Caco-2 (cell line): Measurements from ENCODE around the gene TMPRSS11B. TPM values are rescaled to one million over a fixed set of nuclear protein-coding genes. Genes with fewer than 3 reads are reported as not detected.

Source experiments
- Bru-seq: library from RNA; stranded (reverse); fragments of 400-500 nt; gene quantifications from one replicate; lab custom pipeline; 2021; lab: Mats Ljungman, UMichigan
- BruChase-seq, 2 experiments: library from RNA; stranded (reverse); fragments of 400-500 nt; gene quantifications; one replicate each; lab custom pipeline; 2021; lab: Mats Ljungman, UMichigan
- BruUV-seq: library from RNA; stranded (reverse); fragments of 400-500 nt; replicated peaks from 2 replicates; lab custom pipeline; 2021; lab: Mats Ljungman, UMichigan
- CTCF ChIA-PET: fragments of 300-600 bp; sonication (Branson Sonifier 250); formaldehyde crosslinking; loops from one replicate; lab custom pipeline; 2022; ENCODE audit warnings: antibody characterized with exemption; lab: Charles Lee
- POLR2A ChIA-PET: fragments of 300-600 bp; sonication (Branson Sonifier 250); formaldehyde crosslinking; loops from one replicate; lab custom pipeline; 2022; ENCODE audit warnings: antibody characterized with exemption; lab: Charles Lee
- DNase-seq, 2 experiments: peaks; one replicate each; pipeline versions ENCODE4 v3.0.0 to v3.0.0-alpha.2; 2020 to 2022
- H3K27me3 ChIP-seq: replicated peaks from 2 replicates; pipeline ENCODE4 v1.6.0; 2011; ENCODE audit warnings: low read length; ENCODE audit not compliant: control insufficient read depth, insufficient read depth
- H3K36me3 ChIP-seq: 2 replicates; pipeline ENCODE4 v1.5.1; 2011; ENCODE audit warnings: low read length; ENCODE audit not compliant: control insufficient read depth, insufficient read depth
- H3K4me1 ChIP-seq: fragments of 250-450 bp; sonication (Bioruptor Pico); 2 replicates; pipeline ENCODE4 v1.5.1; 2020; ENCODE audit warnings: mild to moderate bottlenecking
- H3K4me3 ChIP-seq: 2 replicates; pipeline ENCODE4 v1.5.1; 2011; ENCODE audit warnings: low read depth, mild to moderate bottlenecking, control low read depth, low read length
- H3K9me3 ChIP-seq: fragments of 250-450 bp; sonication (Bioruptor Pico); 2 replicates; pipeline ENCODE4 v1.5.1; 2020; ENCODE audit warnings: mild to moderate bottlenecking, moderate library complexity
- H3K27ac Mint-ChIP-seq: one replicate; pipeline ENCODE4 v1.8.0; 2022; ENCODE audit warnings: mixed read lengths; ENCODE audit not compliant: unreplicated experiment
- H3K27me3 Mint-ChIP-seq: one replicate; pipeline ENCODE4 v1.8.0; 2022; ENCODE audit warnings: mixed read lengths; ENCODE audit not compliant: insufficient read depth, unreplicated experiment
- H3K36me3 Mint-ChIP-seq: one replicate; pipeline ENCODE4 v1.8.0; 2022; ENCODE audit warnings: mild to moderate bottlenecking, mixed read lengths; ENCODE audit not compliant: insufficient read depth, unreplicated experiment
- H3K4me1 Mint-ChIP-seq: one replicate; pipeline ENCODE4 v1.8.0; 2022; ENCODE audit warnings: low read depth, mixed read lengths; ENCODE audit not compliant: unreplicated experiment
- H3K4me3 Mint-ChIP-seq: one replicate; pipeline ENCODE4 v1.8.0; 2022; ENCODE audit warnings: mild to moderate bottlenecking, moderate library complexity, mixed read lengths; ENCODE audit not compliant: unreplicated experiment
- H3K9me3 Mint-ChIP-seq: one replicate; pipeline ENCODE4 v1.8.0; 2022; ENCODE audit warnings: mixed read lengths; ENCODE audit not compliant: unreplicated experiment
- intact Hi-C: fragments of 100-400 bp; cut with micrococcal nuclease; formaldehyde crosslinking; loops from one replicate; pipeline ENCODE4 v1.10.0; 2022; ENCODE audit not compliant: unreplicated experiment
- long read RNA-seq: library from polyadenylated mRNA; stranded (forward); transcript quantifications from one replicate; pipeline ENCODE4 v2.0.0, GENCODE V29; 2022
- total RNA-seq: library from RNA; stranded (reverse); gene quantifications from 2 replicates; pipeline ENCODE4 v1.2.3, GENCODE V29; 2022
- TF ChIP-seq, protein P1 (sequence below), 2 experiments: fragments of 200-600 bp in 1 of 2; IDR thresholded peaks; 1 replicate in 1 of 2; 2 replicates in 1 of 2; pipeline versions ENCODE4 v1.5.1 to v1.8.0; 2011 to 2022; ENCODE audit warnings: antibody characterized with exemption in 1 of 2, control low read depth in 1 of 2, inconsistent platforms in 1 of 2, low read depth in 1 of 2, low read length in 1 of 2, mild to moderate bottlenecking in 1 of 2, moderate library complexity in 1 of 2; ENCODE audit not compliant: insufficient read depth in 1 of 2, severe bottlenecking in 1 of 2, unreplicated experiment in 1 of 2

The TMPRSS11B gene
- not detected in 2 replicates for total RNA-seq
- Bru-seq, nascent RNA = percentile 10 among the genes with signal in this experiment
- BruChase-seq, experiment 1, labeled RNA remaining after a 2-hour chase = percentile 21 among the genes with signal in this experiment
- percentile 23 among the genes with signal in this experiment for BruChase-seq, experiment 2, labeled RNA remaining after a 6-hour chase
- long read RNA-seq = 0 reads

GRCh38 chr4:68245594-68245993, at the start of gene TMPRSS11B:
Gene TMPRSS11B, minus strand, starts transcription at chr4:68245694. Its CDS starts 136 bp downstream, at chr4:68245558.
- no peaks in the 10 kb centered on the region for H3K9me3 ChIP-seq
- no peaks in the 10 kb centered on the region for H3K36me3 Mint-ChIP-seq
- no peak for DNase-seq
- no peak within 1 kb of the TSS for H3K4me3 ChIP-seq
- no peak within 1 kb of the TSS for H3K27ac Mint-ChIP-seq
- no peaks in the 10 kb centered on the region for H3K27me3 ChIP-seq
- ChIA-PET POLR2A (no interaction called here), CTCF (no interaction called here)
- no peak within 1 kb of the TSS for H3K4me3 Mint-ChIP-seq
- intact Hi-C loops = no loop called here
- no peaks in the 10 kb centered on the region for H3K36me3 ChIP-seq
- no peaks in the 10 kb centered on the region for H3K4me1 ChIP-seq
- BruUV-seq = no TSS peak
- TF ChIP-seq, protein P1, sequence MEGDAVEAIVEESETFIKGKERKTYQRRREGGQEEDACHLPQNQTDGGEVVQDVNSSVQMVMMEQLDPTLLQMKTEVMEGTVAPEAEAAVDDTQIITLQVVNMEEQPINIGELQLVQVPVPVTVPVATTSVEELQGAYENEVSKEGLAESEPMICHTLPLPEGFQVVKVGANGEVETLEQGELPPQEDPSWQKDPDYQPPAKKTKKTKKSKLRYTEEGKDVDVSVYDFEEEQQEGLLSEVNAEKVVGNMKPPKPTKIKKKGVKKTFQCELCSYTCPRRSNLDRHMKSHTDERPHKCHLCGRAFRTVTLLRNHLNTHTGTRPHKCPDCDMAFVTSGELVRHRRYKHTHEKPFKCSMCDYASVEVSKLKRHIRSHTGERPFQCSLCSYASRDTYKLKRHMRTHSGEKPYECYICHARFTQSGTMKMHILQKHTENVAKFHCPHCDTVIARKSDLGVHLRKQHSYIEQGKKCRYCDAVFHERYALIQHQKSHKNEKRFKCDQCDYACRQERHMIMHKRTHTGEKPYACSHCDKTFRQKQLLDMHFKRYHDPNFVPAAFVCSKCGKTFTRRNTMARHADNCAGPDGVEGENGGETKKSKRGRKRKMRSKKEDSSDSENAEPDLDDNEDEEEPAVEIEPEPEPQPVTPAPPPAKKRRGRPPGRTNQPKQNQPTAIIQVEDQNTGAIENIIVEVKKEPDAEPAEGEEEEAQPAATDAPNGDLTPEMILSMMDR (IDR thresholded peaks at IDR 0.05; ENCODE audit: insufficient read depth in 1 of 2, low read depth in 1 of 2, low read length in 1 of 2, severe bottlenecking in 1 of 2, unreplicated experiment in 1 of 2) = no peak
- H3K27me3 Mint-ChIP-seq = peaks cover 3% of the 10 kb centered on the region
- no peaks in the 10 kb centered on the region for H3K9me3 Mint-ChIP-seq
- no peaks in the 10 kb centered on the region for H3K4me1 Mint-ChIP-seq

GRCh38 chr4:68291256-68291655, 45.8 kb upstream of the TMPRSS11B start:
- no peaks in the 10 kb centered on the region for H3K27me3 ChIP-seq
- TF ChIP-seq, protein P1 (IDR thresholded peaks at IDR 0.05; ENCODE audit: insufficient read depth in 1 of 2, low read depth in 1 of 2, low read length in 1 of 2, severe bottlenecking in 1 of 2, unreplicated experiment in 1 of 2) = no peak
- no peaks in the 10 kb centered on the region for H3K9me3 ChIP-seq
- Mint-ChIP-seq H3K36me3 (no peaks in the 10 kb centered on the region), H3K27me3 (no peaks in the 10 kb centered on the region), H3K27ac (no peak overlapping the region), H3K4me1 (no peaks in the 10 kb centered on the region), H3K4me3 (no peak overlapping the region), H3K9me3 (peaks cover 13% of the 10 kb centered on the region)
- no peaks in the 10 kb centered on the region for H3K4me1 ChIP-seq
- H3K36me3 ChIP-seq = no peaks in the 10 kb centered on the region
- H3K4me3 ChIP-seq = no peak overlapping the region
- no TSS peak for BruUV-seq
- intact Hi-C loops = no loop called here
- CTCF ChIA-PET = no interaction called here
- DNase-seq = no peak
- POLR2A ChIA-PET = no interaction called here

DNA sequence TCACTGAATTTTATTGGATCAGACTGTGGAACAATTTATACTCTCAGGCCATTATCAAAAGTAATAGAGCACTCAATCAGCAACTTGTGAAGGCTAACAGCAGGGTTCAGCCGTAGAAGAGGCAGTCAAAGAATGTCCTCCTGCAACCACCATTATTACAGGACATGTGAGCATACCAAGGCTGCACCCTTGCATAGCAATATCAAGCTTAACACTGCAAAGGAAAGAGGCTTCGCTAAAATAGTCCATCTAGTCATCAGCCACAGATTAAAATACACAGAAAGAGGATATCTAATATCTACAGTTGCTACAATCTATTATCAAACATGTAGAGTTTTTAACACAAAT, 42.9 kb upstream of the TMPRSS11B start:
- no peaks in the 10 kb centered on the region for H3K9me3 ChIP-seq
- TF ChIP-seq, protein P1 (IDR thresholded peaks at IDR 0.05; ENCODE audit: insufficient read depth in 1 of 2, low read depth in 1 of 2, low read length in 1 of 2, severe bottlenecking in 1 of 2, unreplicated experiment in 1 of 2) = no peak
- POLR2A ChIA-PET = no interaction called here
- intact Hi-C loops = no loop called here
- no peaks in the 10 kb centered on the region for H3K27me3 ChIP-seq
- no TSS peak for BruUV-seq
- no peak overlapping the region for H3K4me3 Mint-ChIP-seq
- peaks cover 14% of the 10 kb centered on the region for H3K4me1 ChIP-seq
- no peaks in the 10 kb centered on the region for H3K27me3 Mint-ChIP-seq
- H3K9me3 Mint-ChIP-seq = peaks cover 13% of the 10 kb centered on the region
- CTCF ChIA-PET = no interaction called here
- H3K4me3 ChIP-seq = no peak overlapping the region
- peaks cover 4% of the 10 kb centered on the region for H3K4me1 Mint-ChIP-seq
- H3K27ac Mint-ChIP-seq = no peak overlapping the region
- no peaks in the 10 kb centered on the region for H3K36me3 ChIP-seq
- no peak for DNase-seq
- no peaks in the 10 kb centered on the region for H3K36me3 Mint-ChIP-seq
